GM12874 (cell line): Measurements from ENCODE around the gene LDHD.

Experiments
- TF ChIP-seq, protein P1 (sequence below): IDR thresholded peaks from 2 replicates; pipeline ENCODE4 v1.5.1; 2011; ENCODE audit warnings: low read depth, mild to moderate bottlenecking, control low read depth, low read length, moderate library complexity; ENCODE audit not compliant: insufficient read depth

Gene LDHD

GRCh38 chr16:75112734-75113491 is 3.7 kb downstream of the LDHD start:
- TF ChIP-seq, protein P1, sequence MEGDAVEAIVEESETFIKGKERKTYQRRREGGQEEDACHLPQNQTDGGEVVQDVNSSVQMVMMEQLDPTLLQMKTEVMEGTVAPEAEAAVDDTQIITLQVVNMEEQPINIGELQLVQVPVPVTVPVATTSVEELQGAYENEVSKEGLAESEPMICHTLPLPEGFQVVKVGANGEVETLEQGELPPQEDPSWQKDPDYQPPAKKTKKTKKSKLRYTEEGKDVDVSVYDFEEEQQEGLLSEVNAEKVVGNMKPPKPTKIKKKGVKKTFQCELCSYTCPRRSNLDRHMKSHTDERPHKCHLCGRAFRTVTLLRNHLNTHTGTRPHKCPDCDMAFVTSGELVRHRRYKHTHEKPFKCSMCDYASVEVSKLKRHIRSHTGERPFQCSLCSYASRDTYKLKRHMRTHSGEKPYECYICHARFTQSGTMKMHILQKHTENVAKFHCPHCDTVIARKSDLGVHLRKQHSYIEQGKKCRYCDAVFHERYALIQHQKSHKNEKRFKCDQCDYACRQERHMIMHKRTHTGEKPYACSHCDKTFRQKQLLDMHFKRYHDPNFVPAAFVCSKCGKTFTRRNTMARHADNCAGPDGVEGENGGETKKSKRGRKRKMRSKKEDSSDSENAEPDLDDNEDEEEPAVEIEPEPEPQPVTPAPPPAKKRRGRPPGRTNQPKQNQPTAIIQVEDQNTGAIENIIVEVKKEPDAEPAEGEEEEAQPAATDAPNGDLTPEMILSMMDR = no peak

GRCh38 chr16:75111961-75112733 is 4.4 kb downstream of the LDHD start:
- TF ChIP-seq, protein P1 = no peak

- TF ChIP-seq, protein P1 = no peak
Measured at GRCh38 chr16:75111514-75111940, 5.1 kb downstream of the LDHD start.

DNA sequence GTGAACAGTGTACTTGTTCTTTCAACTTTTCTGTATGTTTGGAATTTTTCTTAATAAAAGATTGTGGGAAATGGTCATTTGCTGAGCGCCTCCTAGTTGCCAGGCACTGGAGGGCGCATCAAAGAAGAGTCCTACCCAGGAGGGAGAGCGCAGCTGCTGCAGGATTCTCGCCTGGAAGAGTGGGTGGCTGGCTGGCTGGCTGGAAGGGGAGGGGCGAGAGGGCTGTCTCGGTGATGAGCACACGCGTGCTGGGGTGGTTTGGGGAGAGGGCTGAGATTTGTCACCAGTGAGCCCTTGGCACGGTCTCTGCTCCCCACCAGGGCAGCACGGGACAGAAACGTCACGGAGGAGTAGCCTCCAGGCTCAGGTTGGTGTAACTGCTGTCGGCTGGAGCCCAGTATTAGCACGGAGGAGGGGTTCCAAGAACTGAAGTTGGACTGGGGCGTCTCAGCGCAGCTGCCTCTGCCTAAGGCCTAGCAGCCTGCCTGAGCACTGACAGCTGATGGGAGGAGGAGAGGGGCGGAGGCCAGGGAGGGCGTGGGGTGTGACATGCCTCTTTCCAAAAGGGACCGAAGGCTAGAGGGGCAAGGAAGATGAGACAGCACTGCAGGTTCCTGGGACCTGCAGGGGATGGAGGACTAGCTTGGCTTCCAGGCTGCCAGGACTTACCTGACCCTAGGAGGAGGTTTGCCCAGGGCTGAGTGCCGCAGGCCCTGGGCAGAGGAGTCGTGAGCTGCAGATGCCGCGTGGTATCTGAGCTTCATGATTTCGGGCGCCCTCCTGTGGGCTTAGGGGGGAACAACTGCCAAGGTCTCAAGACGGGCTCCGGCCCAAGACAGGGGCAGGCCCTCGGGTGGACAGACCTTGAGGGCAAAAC is 5.7 kb downstream of the LDHD start:
- TF ChIP-seq, protein P1 = peak; percentile 91

DNA sequence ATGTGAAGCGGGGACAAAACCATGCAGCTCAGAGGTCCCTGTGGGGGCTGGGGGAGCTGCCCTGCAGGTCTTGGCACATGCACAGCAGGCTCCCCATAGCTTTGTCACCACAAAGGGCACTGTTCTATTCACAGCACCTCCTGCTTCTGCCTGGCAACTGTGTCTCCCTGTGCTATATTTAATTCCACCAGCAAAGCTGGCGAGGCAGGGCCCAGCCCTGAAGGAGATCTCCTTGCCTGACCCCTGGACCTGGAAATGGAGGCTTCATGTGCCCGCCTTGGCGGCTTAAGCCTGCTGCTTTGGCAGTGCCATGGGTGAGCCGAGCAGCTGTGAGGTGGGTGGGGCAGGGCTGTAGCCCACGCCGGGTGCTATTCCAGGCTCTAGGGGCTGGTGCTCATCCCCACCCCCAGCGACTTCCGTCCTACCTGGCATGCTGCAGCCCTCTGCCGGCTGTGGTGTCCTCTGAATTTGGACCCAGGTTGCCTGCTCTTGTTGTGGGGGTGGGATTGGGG is 6.8 kb downstream of the LDHD start:
- TF ChIP-seq, protein P1 = peak; percentile 33

DNA sequence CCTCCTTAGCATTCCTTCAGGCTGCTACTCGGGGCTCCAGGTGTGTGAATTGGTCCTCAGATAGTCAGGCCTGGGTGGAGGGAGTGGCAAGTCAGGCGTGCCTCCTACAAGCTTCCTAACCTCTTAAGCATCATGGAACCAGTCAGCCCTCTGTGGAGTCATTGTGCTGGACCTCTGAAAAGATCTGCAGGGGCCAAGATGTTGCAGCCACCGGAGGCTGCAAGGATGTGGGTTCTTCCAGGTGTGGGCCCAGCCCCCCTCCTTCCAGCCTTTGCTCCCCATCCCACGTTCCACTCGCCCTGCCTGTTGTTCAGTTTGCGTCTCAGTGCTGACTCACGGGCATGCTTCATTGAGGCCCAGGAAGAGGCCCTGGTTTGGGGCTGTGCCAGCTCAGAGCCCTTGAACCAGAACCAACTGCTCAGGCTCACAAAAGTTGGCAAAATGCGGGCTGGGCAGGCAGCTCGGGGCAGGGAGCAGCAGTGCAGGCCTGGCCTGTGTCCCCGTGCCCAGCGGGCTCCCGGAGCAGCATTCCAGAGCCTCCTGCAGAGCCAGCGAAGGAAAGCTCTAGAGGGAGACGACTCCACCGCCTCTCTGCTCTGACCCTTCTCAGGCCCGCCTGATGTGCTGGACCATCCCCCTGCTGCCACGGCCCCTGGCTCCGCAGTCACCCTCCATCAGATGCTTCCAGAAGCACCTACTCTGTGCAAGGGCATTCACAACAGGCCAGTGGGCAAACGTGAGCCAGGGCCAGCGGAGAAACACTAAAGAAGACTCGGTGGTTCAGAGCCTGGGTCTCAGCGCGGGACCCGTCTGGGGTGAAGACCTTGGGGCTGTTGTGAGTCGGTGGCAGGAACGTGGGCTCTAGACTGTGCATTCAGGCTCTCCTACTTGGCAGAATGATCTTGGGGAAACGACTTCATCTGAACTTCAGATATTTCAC is 7.5 kb downstream of the LDHD start:
- TF ChIP-seq, protein P1 = no peak
